Measurements from ENCODE around the gene TGFB1I1.
"Not testable (repeated sequence)": the region's sequence is repeated elsewhere in the genome, so short reads cannot be mapped to it uniquely, and the experiment has no call there.

TGFB1I1 gene

DNA sequence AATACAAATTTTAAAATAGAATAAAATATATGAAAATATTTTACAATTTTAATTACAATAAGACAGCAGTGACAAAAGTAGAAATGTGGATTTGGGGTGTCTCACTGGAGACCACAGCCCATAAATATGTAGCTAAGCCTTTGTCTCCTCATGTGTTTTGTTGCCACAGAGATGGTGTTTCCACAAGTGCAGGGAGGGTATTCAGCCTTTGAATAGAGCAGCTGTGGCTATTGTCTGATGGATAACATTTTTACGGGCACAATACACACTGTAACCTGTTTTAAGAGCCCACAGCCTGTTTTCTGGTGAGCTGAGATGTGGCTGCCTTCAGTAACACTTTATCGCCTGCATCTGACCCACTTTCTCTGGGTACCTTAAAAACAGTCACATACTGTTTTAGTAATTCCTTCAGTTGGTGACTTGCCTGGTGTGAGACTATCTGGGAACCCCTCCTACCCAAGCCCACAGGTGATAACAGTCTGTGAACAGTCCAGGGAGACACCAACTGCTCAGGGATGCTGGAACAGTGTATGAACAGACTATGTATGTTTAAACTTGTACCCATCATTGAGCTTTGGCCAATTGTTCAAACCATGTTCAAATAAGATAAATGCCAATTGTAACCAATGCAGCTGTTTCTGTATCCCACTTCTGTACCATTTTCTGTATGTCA lies 47.9 kb downstream of the TGFB1I1 start:
- no peak for DNase-seq

DNA sequence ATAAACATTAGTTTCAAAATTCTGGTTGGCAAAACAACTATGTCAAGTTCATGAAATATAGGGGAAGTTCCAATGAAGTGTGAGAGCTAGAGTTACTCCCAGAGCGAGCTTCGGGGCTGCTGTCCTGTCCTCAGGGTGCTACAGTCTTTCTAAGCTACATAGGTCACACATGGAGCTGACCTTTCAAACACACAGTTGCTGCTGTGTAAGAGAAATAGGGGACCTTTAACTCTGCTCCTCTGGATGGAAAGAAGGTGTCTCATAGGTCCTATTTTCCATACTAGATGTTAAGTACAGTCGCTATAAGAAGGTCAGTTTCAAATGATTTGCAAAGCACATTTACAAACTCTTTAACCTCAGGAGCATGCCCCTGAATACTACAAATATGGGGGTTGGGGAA lies 49.4 kb downstream of the TGFB1I1 start:
- DNase-seq = no peak

DNA sequence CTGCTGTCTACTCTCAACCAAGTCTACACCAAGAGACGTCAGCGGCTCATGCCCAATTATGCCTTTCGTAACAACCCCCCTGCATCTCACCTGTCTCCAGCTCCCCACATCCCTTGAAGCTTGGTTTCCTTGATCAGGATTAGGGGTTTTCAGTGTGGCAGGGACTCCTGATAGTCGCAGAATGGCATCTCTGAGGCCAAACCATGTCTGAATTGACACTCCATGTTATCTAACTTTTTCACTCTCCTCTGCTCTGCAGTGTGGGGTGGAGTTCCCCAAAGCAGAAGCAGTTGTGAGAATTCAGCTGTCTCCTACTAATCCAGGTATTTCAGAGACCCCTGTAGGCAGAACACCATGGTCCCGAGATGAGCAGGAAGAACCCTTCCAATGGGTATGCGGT lies 50.1 kb downstream of the TGFB1I1 start:
- DNase-seq = no peak

DNA sequence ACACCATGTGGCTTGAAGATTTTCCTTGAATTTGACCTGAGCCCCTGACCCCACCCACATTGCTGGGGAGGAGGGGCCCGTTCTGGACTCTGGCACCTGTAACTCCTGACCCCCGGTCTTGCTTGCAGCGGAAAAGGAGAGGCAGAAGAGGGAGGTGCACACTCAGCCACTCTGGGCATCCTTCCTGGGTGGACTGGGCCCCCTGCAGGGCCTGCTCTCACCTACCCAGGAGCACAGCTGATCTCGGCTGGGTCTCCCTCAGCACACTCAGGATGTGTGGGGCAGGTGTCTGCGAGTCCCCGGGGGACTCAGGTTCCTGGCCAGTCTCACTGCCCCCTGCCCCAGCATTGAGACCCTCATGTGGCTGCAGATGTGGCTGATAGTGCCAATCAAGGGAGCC lies 51.8 kb downstream of the TGFB1I1 start:
- not testable (repeated sequence) for DNase-seq

DNA sequence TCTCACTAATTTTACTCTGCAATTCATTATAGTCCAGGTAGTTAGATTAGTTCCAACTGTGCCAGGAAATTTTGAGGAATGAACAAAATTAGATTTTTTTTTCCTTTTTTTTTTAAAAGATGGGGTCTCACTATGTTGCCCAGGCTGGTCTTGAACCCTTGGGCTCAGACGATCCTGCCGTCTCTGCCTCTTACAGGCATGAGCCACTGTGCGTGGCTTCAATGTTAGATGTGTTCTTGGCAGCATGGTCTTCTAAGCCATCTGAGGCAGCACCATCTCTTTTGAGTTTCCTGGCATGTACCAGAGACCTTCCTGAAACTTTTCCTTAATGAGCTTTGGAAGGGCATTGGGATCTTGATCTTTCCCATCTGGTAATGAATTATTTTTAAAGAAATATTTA lies 53.2 kb downstream of the TGFB1I1 start:
- no peak for DNase-seq

Measured in SHP77 treated with DMSO at 0.1 percent for 48 hours (cell line).